Epithelial cell of proximal tubule (primary cell): ENCODE measurements around the gene MAML2. TPM values are rescaled to one million over a fixed set of nuclear protein-coding genes. Genes with fewer than 3 reads are reported as not detected.

Source experiments
- DNase-seq: peaks from one replicate; pipeline ENCODE4 v3.0.0-alpha.2; 2011; ENCODE audit warnings: low read depth
- H3K4me3 ChIP-seq: 2 replicates; pipeline ENCODE4 v1.5.1; 2011; ENCODE audit warnings: low read depth, mild to moderate bottlenecking, low read length
- total RNA-seq: library from RNA; depleted of rRNA; stranded (reverse); fragments of >200 nt; gene quantifications from 2 replicates; pipeline ENCODE4 v1.2.3, GENCODE V29; 2015
- TF ChIP-seq, protein P1 (sequence below): conservative IDR thresholded peaks from 2 replicates; pipeline ENCODE4 v1.5.1; 2012; ENCODE audit warnings: low read depth, mild to moderate bottlenecking, low read length

Gene MAML2
- total RNA-seq, 1 donor from 2014 or later, result 5.1 TPM

DNA sequence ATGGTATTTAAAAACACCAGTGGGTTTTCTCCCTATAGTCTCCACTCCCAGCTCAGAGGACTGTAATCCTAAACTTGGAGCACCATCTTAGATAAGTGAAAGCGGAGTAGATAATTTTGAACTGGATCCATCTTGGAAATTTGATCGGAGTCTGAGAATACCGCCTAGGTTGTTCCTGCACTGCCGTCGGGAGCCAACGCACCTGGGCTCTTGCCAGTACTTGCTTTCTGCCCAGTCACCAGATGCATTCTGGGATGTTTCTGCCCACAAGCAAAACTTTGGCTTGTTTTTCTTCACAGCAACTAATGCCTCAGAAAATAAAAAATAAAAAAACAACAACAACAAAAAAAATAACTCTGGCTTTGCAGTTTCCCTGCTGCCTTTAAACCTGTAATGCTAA, 306.1 kb downstream of the MAML2 start:
- DNase-seq, result no peak
- TF ChIP-seq, protein P1, sequence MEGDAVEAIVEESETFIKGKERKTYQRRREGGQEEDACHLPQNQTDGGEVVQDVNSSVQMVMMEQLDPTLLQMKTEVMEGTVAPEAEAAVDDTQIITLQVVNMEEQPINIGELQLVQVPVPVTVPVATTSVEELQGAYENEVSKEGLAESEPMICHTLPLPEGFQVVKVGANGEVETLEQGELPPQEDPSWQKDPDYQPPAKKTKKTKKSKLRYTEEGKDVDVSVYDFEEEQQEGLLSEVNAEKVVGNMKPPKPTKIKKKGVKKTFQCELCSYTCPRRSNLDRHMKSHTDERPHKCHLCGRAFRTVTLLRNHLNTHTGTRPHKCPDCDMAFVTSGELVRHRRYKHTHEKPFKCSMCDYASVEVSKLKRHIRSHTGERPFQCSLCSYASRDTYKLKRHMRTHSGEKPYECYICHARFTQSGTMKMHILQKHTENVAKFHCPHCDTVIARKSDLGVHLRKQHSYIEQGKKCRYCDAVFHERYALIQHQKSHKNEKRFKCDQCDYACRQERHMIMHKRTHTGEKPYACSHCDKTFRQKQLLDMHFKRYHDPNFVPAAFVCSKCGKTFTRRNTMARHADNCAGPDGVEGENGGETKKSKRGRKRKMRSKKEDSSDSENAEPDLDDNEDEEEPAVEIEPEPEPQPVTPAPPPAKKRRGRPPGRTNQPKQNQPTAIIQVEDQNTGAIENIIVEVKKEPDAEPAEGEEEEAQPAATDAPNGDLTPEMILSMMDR, result no peak
- no peak overlapping the region for H3K4me3 ChIP-seq

DNA sequence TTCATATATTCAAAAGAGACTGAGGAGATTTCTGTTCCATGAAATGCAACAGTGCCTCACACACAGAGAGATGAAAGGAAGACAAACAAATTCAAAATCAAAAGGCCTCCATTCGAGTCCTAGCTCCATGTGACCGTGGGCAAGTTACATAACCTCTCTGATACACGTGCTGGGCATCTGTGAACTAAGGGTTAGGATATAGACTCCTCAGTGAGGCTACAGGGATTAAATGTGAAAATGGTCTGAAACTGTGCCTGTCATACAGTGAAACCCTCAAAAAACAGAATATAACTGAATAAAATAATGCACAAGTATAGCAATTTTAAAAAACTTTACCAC, 307.3 kb downstream of the MAML2 start:
- no peak for DNase-seq
- TF ChIP-seq, protein P1, result no peak
- H3K4me3 ChIP-seq, result no peak overlapping the region

DNA sequence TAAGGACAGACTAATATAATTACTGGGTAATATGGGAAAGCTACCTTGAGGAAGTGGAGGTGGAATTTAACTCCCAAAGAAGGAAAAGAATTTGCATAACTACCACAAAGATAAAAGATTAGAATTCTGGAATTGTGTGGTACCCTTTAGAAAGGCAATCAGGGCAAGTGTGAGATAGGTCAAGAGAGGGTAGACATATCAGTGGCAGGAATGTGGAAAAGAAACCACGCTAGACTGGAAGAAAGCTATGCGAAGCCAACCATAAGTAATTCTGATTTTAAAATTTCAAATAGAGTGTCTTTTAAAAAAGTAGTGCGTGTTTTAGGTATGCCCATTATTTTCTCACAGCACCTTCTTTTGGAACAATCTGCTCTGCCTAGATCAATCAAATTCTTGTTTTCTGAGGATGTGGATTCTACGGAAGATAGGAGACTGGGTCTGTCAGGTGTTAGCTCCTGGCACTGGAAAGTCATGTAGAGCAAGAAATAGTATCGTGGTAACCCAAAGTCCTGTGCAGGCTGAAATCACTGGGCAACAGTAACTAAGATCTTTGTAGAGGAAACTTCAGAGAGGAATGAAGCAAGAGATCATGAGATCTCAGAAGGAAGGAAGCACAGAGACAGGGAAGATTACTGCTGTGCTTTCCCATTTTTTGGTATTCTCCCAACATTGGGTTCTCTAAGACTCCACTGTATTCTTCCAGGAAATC, 307.8 kb downstream of the MAML2 start:
- no peak overlapping the region for H3K4me3 ChIP-seq
- TF ChIP-seq, protein P1, result no peak
- DNase-seq, result no peak

DNA sequence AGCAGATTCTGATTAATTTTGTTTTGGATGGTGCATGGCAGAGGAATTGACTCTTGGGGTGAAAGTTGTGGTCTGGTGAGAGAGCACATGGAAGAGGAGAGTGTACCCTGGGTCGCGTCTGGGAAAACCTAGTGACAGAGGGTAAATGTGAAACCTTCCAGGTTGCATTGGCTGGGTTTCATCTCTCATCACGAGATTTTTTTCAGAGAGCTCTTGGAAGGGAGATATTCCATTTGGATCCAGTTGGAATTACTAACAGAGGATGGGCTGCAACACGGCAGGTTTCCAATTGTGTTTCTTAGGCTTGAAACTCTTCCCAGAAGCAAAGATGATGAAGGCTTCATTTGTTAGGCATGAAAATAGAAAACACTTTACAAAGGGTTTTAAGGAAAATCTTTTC, 309.4 kb downstream of the MAML2 start:
- no peak overlapping the region for H3K4me3 ChIP-seq
- no peak for DNase-seq
- TF ChIP-seq, protein P1, result no peak

DNA sequence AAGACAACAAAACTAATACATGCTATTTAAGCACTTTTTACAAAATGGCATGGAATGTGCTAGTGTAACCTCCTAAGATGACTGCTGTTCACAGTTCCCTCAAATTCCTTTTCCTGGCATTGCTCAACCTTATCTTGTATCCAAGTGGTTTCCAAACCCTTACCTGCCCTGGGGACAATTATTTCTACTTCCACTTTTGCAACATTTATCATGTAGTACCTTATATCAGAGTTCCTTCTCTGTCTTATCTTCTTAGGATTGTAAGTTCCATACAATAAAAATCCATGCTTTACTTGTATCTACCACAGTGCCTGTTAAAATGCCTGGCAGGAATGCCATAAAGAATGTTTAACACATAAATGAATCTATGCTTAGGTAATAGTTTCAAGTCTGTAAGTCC, 309.9 kb downstream of the MAML2 start:
- TF ChIP-seq, protein P1, result no peak
- H3K4me3 ChIP-seq, result no peak overlapping the region
- no peak for DNase-seq

DNA sequence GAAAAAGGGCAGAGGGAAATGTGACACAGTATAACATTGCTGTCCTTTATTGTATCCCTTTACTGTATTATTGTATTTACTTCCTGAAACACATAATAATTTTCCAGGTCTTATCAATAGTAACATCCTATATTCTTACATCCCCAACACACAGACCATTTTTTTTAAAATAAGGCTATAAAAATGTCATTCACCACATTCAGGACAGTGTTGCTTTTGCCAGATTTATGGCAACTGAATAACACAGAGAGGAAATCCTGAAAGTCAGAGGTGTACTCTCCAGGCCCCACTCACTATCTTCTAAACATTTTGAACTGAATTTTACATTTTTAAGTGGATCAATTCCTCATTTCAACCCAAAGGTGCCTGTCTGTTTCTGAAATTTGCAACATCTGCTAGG, 314.2 kb downstream of the MAML2 start:
- TF ChIP-seq, protein P1, result no peak
- no peak for DNase-seq
- H3K4me3 ChIP-seq, result no peak overlapping the region

DNA sequence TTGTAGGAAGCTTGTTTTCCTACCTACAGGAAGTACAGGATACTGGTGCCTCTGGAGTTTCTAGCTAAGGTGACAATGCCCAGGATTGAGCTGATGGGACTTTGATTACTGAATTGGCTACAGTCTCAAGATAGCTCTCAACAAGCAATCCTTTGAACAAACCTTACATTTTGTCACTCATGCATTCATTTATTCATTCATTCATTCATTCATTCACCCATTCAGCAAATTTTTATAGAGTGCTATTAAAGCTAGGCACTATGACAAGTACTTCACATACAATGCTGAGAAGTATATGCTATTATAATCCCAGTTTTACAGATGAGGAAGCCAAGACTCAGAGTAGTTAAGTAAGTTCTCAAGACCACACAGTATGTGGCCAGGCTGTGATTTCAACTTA, 316.0 kb downstream of the MAML2 start:
- no peak for DNase-seq
- H3K4me3 ChIP-seq, result no peak overlapping the region
- TF ChIP-seq, protein P1, result no peak
